HUES6 (cell line): ENCODE results near the gene EIF4B.
A peak's percentile ranks its signal among the peaks of the same experiment; 100 is the strongest.
"Not testable (repeated sequence)": the region's sequence is repeated elsewhere in the genome, so short reads cannot be mapped to it uniquely, and the experiment has no call there.

Experiments
- H3K27ac ChIP-seq: 2 replicates; pipeline ENCODE4 v1.7.0; 2013; ENCODE audit warnings: low read depth, mild to moderate bottlenecking, low read length, inconsistent platforms
- H3K27me3 ChIP-seq: 2 replicates; pipeline ENCODE4 v1.6.1; 2013; ENCODE audit warnings: low read length; ENCODE audit not compliant: control insufficient read depth, insufficient read depth
- H3K36me3 ChIP-seq: 2 replicates; pipeline ENCODE4 v1.6.1; 2013; ENCODE audit warnings: low read length; ENCODE audit not compliant: control insufficient read depth, insufficient read depth
- H3K4me1 ChIP-seq: 2 replicates; pipeline ENCODE4 v1.6.1; 2013; ENCODE audit warnings: low read length; ENCODE audit not compliant: control insufficient read depth, insufficient read depth
- H3K4me3 ChIP-seq: 2 replicates; pipeline ENCODE4 v1.5.1; 2013; ENCODE audit warnings: low read depth, low read length
- H3K9ac ChIP-seq: one replicate; pipeline ENCODE4 v1.6.1; 2013; ENCODE audit warnings: mild to moderate bottlenecking, low read length
- H3K9me3 ChIP-seq: 2 replicates; pipeline ENCODE4 v1.6.1; 2013; ENCODE audit warnings: low read depth, low read length; ENCODE audit not compliant: control insufficient read depth, insufficient read depth

Gene EIF4B

DNA sequence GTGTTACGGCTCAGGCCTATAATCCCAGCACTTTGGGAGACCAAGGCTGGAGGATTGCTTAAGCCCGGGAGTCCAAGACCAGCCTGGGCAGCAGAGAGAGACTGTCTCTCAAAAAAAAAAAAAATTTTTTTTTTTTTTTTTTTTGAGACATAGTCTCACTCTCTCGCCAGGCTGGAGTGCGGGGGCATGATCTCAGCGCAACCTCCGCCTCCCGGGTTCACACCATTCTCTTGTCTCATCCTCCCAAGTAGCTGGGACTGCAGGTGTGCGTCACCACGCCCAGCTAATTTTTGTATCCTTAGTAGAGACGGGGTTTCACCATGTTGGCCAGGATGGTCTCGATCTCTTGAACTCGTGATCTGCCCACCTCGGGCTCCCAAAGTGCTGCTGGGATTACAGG, 20.8 kb downstream of the EIF4B start:
- H3K9ac ChIP-seq, H3K27me3 ChIP-seq, H3K27ac ChIP-seq, H3K4me3 ChIP-seq, H3K9me3 ChIP-seq, H3K4me1 ChIP-seq: not testable (repeated sequence)
- H3K36me3 ChIP-seq: peaks cover 94% of the 10 kb centered on the region

DNA sequence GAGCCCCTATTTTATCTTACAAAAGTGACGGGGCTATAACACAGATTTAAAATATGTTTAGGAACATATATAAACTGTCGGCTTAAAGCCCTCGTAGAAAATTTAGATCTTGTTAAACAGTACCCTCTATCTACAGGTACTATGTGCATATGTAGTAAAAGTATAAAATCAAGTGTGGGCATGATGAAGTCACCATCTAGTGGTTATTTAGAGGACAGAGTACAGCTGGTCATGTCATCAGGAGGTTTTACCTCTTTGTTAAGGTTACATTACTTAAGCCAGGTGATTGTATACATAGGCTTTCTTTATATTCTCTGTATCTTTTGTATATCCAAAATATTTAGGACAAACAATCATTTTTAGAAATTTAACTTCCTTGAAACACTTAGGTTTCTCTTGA, 25.4 kb downstream of the EIF4B start:
- H3K27ac ChIP-seq: no peak overlapping the region
- H3K27me3 ChIP-seq: no peaks in the 10 kb centered on the region
- no peaks in the 10 kb centered on the region for H3K4me1 ChIP-seq
- no peak overlapping the region for H3K9ac ChIP-seq
- H3K9me3 ChIP-seq: no peaks in the 10 kb centered on the region
- no peak overlapping the region for H3K4me3 ChIP-seq
- peaks cover 92% of the 10 kb centered on the region for H3K36me3 ChIP-seq

DNA sequence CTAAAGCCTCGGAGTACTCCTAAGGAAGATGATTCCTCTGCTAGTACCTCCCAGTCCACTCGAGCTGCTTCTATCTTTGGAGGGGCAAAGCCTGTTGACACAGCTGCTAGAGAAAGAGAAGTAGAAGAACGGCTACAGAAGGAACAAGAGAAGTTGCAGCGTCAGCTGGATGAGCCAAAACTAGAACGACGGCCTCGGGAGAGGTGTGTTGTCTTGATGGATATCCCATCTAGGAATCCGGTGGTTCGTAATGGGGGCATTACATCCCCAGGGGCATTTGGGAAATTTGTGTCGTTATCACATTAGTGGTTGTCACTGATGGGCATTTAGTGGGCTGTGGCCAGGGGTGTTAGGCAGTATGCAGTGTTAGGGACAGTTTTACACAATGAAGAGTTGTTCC, 27.6 kb downstream of the EIF4B start:
- peaks cover 92% of the 10 kb centered on the region for H3K36me3 ChIP-seq
- not testable (repeated sequence) for H3K9me3 ChIP-seq, H3K4me3 ChIP-seq, H3K4me1 ChIP-seq, H3K27me3 ChIP-seq, H3K27ac ChIP-seq, H3K9ac ChIP-seq

DNA sequence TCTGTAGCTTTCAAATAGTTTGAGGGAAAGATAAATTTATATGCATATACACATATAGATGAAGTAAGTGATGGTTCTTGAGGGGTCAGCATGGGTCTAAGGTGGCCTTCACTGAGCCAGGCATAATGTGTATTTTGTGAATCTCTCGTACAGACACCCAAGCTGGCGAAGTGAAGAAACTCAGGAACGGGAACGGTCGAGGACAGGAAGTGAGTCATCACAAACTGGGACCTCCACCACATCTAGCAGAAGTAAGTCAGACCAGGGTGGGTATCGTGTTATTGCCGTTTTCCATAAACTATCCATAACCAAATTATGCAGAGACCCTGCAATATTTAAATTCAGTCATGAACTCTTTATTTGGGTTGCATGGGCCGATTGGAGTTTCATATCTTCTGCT, 28.2 kb downstream of the EIF4B start:
- Histone ChIP-seq H3K36me3 (peaks cover 92% of the 10 kb centered on the region), H3K9ac (no peak overlapping the region), H3K4me1 (no peaks in the 10 kb centered on the region), H3K9me3 (no peaks in the 10 kb centered on the region), H3K4me3 (no peak overlapping the region), H3K27me3 (no peaks in the 10 kb centered on the region), H3K27ac (no peak overlapping the region)

DNA sequence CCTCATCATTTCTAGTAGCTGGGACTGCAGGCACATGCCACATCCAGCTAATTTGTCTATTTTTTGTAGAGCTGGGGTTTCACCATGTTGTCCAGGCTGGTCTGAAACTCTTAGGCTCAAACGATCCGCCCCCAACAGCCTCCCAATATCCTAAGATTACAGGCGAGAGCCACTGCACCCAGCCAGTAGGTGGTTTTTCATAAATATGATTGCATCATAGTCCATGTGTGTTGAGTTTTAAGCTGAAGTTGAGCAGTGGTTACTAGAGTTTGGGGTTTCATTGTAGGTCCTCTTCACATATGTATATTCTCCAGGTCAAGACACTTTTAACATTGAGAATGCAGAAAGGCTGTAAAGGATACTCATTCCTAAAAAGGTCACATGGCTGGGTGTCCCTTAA, 30.5 kb downstream of the EIF4B start:
- no peak overlapping the region for H3K4me3 ChIP-seq
- H3K4me1 ChIP-seq: no peaks in the 10 kb centered on the region
- no peaks in the 10 kb centered on the region for H3K27me3 ChIP-seq
- peaks cover 89% of the 10 kb centered on the region for H3K36me3 ChIP-seq
- no peak overlapping the region for H3K9ac ChIP-seq
- H3K9me3 ChIP-seq: no peaks in the 10 kb centered on the region
- no peak overlapping the region for H3K27ac ChIP-seq

DNA sequence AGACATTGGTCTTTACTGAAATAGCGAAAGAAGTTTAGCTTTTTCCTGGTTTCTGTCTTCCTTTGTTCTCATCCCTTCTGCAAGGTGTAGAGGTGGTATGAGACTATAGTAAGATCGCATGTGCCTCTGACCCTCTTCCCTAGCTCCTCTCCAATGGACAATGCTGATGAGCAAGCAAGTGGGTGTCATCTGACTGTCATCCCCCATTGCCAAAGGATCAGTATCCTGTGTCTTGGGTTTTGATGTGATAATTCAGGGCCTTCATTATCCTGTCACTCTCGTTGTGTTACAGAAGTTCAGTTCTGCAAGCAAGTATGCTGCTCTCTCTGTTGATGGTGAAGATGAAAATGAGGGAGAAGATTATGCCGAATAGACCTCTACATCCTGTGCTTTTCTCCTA, 33.6 kb downstream of the EIF4B start:
- peaks cover 7% of the 10 kb centered on the region for H3K27me3 ChIP-seq
- peaks cover 60% of the 10 kb centered on the region for H3K36me3 ChIP-seq
- H3K4me1 ChIP-seq: peaks cover 10% of the 10 kb centered on the region
- no peak overlapping the region for H3K4me3 ChIP-seq
- no peak overlapping the region for H3K9ac ChIP-seq
- H3K9me3 ChIP-seq: no peaks in the 10 kb centered on the region
- H3K27ac ChIP-seq: no peak overlapping the region

DNA sequence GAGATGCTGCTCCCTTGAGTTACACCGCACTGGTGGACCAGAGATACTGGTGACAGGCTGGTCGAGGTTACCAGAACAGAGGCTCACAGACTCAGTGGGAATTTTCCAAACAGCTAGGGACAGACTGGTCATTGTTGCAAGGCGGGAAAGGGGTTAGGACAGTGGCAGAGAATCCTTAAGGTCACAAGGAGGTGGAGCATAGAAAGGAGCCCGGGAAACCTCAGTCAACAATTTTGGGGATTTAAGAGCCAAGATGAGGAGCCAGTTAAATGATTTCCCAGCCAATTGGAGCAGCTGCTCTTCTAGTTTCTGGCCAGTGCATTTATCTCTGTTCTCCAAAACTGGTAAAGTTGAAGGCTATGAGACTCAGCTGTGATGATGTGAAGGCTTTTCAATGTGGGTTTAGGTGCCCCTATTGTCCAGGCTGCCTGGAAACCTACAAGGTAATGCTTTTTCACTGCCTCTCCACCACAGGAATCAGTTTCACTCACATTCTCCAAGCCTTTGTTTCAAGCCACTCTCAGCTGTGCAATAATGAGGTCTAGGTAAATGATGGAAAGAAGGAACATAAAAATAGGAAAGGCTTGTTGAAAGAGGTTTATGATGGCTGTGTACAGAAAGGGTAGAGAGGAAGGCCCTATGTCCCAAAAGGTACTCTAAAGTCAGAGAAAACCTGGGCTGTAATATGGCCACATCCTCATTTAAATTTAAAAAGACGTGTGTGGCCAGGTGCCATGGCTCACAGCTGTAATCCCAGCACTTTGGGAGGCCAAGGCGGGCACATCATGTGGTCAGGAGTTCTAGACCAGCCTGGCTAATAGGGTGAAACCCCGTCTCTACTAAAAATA, 36.6 kb downstream of the EIF4B start:
- Histone ChIP-seq H3K4me1 (peaks cover 27% of the 10 kb centered on the region), H3K4me3 (no peak overlapping the region), H3K27me3 (peaks cover 20% of the 10 kb centered on the region), H3K27ac (no peak overlapping the region), H3K9ac (no peak overlapping the region), H3K9me3 (no peaks in the 10 kb centered on the region), H3K36me3 (peaks cover 33% of the 10 kb centered on the region)

DNA sequence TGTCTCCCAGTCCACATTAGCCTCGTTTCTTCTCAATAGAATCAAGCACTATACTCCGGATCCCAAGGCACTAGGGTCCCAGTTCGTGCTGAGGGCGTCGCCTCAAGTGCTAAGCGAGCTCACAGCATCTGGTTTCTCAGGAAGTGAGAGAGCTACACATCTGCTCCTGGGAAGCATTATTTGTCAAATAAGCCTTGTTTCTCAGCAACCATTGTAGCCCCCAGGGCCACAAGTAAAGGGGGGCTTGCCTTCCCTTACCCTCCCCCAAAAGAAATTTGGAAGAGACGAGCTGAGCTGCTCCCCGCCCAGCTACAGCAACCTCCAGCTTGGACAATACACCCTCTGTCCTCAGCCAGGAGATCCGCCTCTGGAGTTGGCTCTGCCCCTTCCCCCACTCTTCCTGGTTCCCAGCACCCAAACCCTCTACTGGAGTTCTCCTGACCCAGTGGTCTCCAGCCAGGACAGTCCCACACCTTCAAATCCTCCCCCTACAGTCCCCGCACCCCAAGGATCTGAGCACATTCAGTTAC, 37.9 kb downstream of the EIF4B start:
- Histone ChIP-seq H3K36me3 (peaks cover 20% of the 10 kb centered on the region), H3K9me3 (no peaks in the 10 kb centered on the region), H3K4me3 (no peak overlapping the region), H3K27ac (no peak overlapping the region), H3K4me1 (peaks cover 39% of the 10 kb centered on the region), H3K27me3 (peaks cover 20% of the 10 kb centered on the region), H3K9ac (no peak overlapping the region)

DNA sequence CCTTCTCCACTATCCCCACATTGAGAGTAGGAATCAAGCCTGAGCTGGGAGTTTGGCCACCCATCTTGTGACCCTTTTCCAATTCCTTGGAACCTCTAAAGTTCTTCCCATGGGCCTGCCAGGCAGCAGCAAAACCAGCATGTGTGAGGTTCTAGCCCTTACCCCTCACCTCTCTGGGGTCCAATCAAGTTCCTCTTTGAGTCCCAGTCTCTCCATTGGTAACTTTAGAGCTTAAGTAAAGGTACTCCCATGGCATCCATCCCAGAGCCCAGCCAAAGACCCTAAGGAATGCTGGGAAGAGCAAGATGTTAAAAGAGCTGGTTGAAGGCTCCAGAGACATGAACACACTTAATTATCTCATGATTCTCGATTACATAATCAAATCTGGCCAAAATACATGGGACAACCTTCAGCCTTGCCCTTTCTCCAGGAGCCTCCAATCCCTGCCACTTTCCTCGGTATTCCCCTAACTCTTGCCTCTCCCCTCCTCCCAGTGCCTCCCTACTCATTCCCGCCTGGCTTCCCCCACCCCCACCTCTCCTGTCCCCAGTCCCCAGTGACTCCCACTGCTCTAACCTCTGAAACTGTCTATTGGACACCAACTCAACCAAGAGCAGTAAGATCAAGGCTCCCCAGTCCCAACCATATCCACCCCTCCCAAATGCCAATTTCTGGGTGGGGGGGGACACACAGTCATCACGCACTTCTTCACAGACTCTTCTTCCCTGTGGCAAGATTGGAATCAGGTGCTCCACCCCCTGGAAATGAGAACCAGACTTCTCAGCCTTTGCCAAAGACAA, 38.8 kb downstream of the EIF4B start:
- Histone ChIP-seq H3K4me3 (0 out of 2 replicates have a peak overlapping the region, but pooled peaks have one; percentile 86), H3K36me3 (peaks cover 10% of the 10 kb centered on the region), H3K27ac (no peak overlapping the region), H3K9ac (no peak overlapping the region), H3K4me1 (peaks cover 49% of the 10 kb centered on the region), H3K9me3 (no peaks in the 10 kb centered on the region), H3K27me3 (peaks cover 20% of the 10 kb centered on the region)

DNA sequence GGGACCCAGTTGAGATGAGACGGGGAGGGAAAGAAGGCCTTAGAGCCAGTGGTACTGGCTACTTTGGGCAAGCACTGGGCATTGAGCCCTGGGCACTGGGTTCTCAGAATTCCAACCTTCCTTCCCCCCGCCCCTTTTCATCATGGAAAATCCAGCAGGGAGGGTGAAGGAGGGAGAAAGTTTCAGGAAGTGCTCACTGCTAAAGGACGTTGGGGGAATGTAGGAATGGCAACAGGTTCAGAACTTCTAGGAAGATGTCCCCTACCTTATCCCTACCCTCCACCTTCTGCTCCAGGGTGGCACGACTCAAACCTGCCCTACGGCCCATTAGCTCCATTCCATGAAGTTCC, 39.4 kb downstream of the EIF4B start:
- H3K4me1 ChIP-seq: peaks cover 55% of the 10 kb centered on the region
- peak overlapping the region; percentile 86 for H3K9ac ChIP-seq
- no peak overlapping the region for H3K27ac ChIP-seq

DNA sequence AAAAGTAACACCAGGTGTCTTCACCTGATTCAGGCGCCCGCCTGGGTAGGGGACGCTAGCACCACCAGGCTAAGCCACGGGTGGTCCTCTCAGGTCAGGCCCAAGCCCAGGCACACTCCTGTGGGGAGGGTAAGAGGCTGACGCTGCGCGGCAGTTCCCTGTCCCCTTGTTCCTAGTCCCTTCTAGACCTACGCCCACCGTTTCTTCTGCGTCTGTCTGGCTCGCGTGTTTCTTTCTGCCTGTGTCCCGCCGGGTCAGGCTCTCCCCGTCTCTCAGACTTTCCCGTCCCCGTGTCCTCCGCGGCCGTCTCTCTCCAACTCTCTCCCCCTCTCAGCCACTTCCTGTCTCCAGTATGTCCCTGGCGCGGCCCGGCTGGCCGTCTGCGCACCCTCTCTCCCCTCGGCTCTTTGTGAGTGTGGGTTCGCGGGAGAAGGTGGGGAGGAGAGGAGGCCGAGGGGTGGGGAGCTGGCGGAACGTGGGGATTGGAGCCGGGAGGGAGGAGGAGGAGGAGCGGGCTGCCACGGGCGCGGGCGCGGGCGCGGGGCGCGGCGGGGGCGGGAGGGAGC, 40.5 kb downstream of the EIF4B start:
- no peaks in the 10 kb centered on the region for H3K9me3 ChIP-seq
- peaks cover 3% of the 10 kb centered on the region for H3K36me3 ChIP-seq
- peak overlapping the region; percentile 86 for H3K9ac ChIP-seq
- H3K4me3 ChIP-seq: peak overlapping the region; percentile 86
- H3K27ac ChIP-seq: no peak overlapping the region; the same call in 1 of the 2 replicates
- peaks cover 20% of the 10 kb centered on the region for H3K27me3 ChIP-seq
- peaks cover 66% of the 10 kb centered on the region for H3K4me1 ChIP-seq

More for the DNA sequence above, 39.4 kb downstream of the EIF4B start:
- H3K27me3 ChIP-seq: peaks cover 20% of the 10 kb centered on the region
- peak overlapping the region; percentile 86 for H3K4me3 ChIP-seq
- peaks cover 6% of the 10 kb centered on the region for H3K36me3 ChIP-seq
- no peaks in the 10 kb centered on the region for H3K9me3 ChIP-seq
